HepG2 (cell line): ENCODE results near the gene TRDN. TPM values are rescaled to one million over a fixed set of nuclear protein-coding genes. Genes with fewer than 3 reads are reported as not detected.

Experiments used
- ATAC-seq: fragments of 200-7000 bp; cut with Tn5 transposase; 3 replicates; pipeline ENCODE4 v1.9.1; 2020; ENCODE audit warnings: mild to moderate bottlenecking, moderate library complexity
- BruUV-seq: library from RNA; stranded (reverse); fragments of 400-500 nt; replicated peaks from 2 replicates; lab custom pipeline; 2021; lab: Mats Ljungman, UMichigan
- CTCF ChIA-PET: fragments of 300-600 bp; formaldehyde crosslinking; extraction: SDS; loops from one replicate; lab custom pipeline; 2021; ENCODE audit warnings: low total read pairs, inconsistent platforms, low intra/inter-chr PET ratio; lab: Yijun Ruan, JAX
- POLR2A ChIA-PET: fragments of 350-600 bp; sonication (Branson Sonifier 250); formaldehyde crosslinking; loops from one replicate; lab custom pipeline; 2020; ENCODE audit warnings: antibody characterized with exemption, inconsistent platforms; lab: Yijun Ruan, JAX
- DNase-seq: peaks from one replicate; pipeline ENCODE4 v3.0.0-alpha.2; 2015; ENCODE audit warnings: low spot score
- FAIRE-seq: peaks from 3 replicates; lab custom pipeline; 2011; peaks lifted over from hg19 to GRCh38; lab: Jason Lieb, UNC
- H2AFZ ChIP-seq: one replicate; pipeline ENCODE4 v1.6.1; 2011; ENCODE audit warnings: low read length, inconsistent platforms
- H3K27ac ChIP-seq: fragments of 300-600 bp; 3 replicates; pipeline ENCODE4 v1.8.0; 2011; ENCODE audit warnings: mixed run types, mild to moderate bottlenecking, mixed read lengths, low read length, inconsistent platforms; ENCODE audit not compliant: insufficient read depth; ENCODE audit errors: extremely low read length
- H3K27me3 ChIP-seq, 2 experiments: fragments of 200-600 bp in 1 of 2; 2 replicates in 1 of 2; 3 replicates in 1 of 2; pipeline versions ENCODE4 v1.6.0 to v1.8.0; 2011; ENCODE audit warnings: low read length in 2 of 2, mild to moderate bottlenecking in 2 of 2, moderate library complexity in 2 of 2, inconsistent platforms in 1 of 2; ENCODE audit not compliant: insufficient read depth in 2 of 2, control insufficient read depth in 1 of 2
- H3K36me3 ChIP-seq, 2 experiments: fragments of 200-600 bp in 1 of 2; replicated peaks in 1 of 2; 2 replicates in 1 of 2; 3 replicates in 1 of 2; pipeline versions ENCODE4 v1.5.1 to v1.8.0; 2011; ENCODE audit warnings: low read length in 2 of 2, inconsistent platforms in 1 of 2; ENCODE audit not compliant: insufficient read depth in 2 of 2, control insufficient read depth in 1 of 2
- H3K4me1 ChIP-seq: 2 replicates; pipeline ENCODE4 v1.5.1; 2012; ENCODE audit warnings: low read length, inconsistent platforms; ENCODE audit not compliant: insufficient read depth
- H3K4me2 ChIP-seq: 2 replicates; pipeline ENCODE4 v1.6.0; 2011; ENCODE audit warnings: low read depth, low read length, inconsistent platforms
- H3K4me3 ChIP-seq, 3 experiments: fragments of 200-600 bp in 1 of 3; sonication (generic), shearing (Covaris generic) in 1 of 3; replicated peaks in 1 of 3; 2 replicates each; pipeline ENCODE4 v1.5.1; 2011 to 2016; ENCODE audit warnings: low read length in 3 of 3, inconsistent platforms in 2 of 3, low read depth in 2 of 3, mild to moderate bottlenecking in 2 of 3, control low read depth in 1 of 3, mixed read lengths in 1 of 3; ENCODE audit not compliant: insufficient read depth in 1 of 3
- H3K79me2 ChIP-seq: one replicate; pipeline ENCODE4 v1.6.1; 2011; ENCODE audit warnings: low read length, inconsistent platforms; ENCODE audit not compliant: insufficient read depth
- H3K9ac ChIP-seq: 2 replicates; pipeline ENCODE4 v1.6.0; 2011; ENCODE audit warnings: mild to moderate bottlenecking, low read depth, low read length, inconsistent platforms; ENCODE audit not compliant: insufficient read depth
- H3K9me3 ChIP-seq: 2 replicates; pipeline ENCODE4 v1.5.1; 2012; ENCODE audit warnings: mild to moderate bottlenecking, low read length
- H4K20me1 ChIP-seq: 2 replicates; pipeline ENCODE4 v1.6.0; 2011; ENCODE audit warnings: inconsistent platforms, mild to moderate bottlenecking, low read length, moderate library complexity; ENCODE audit not compliant: insufficient read depth
- CERS6 ChIP-seq: sonication (generic); formaldehyde crosslinking; IDR thresholded peaks from 2 replicates; pipeline ENCODE4 v1.5.0; 2020; ENCODE audit warnings: missing genetic modification reagents
- HBP1 ChIP-seq: IDR thresholded peaks from 2 replicates; pipeline ENCODE4 v1.6.1; 2016; ENCODE audit warnings: low read depth, control low read depth
- MYNN ChIP-seq: sonication (generic); formaldehyde crosslinking; IDR thresholded peaks from 2 replicates; pipeline ENCODE4 v1.4.0; 2020; ENCODE audit warnings: mild to moderate bottlenecking, low read depth, missing genetic modification reagents
- PTBP1 ChIP-seq: fragments of 200-400 bp; formaldehyde crosslinking; IDR thresholded peaks from 2 replicates; pipeline ENCODE4 v1.6.1; 2018; ENCODE audit warnings: low read length, low read depth; ENCODE audit not compliant: poor library complexity, severe bottlenecking
- RAD21 ChIP-seq: fragments of 450-650 bp; formaldehyde crosslinking; IDR thresholded peaks from 2 replicates; pipeline ENCODE4 v1.5.0; 2020; ENCODE audit warnings: mild to moderate bottlenecking
- RNF219 ChIP-seq: sonication (generic); formaldehyde crosslinking; IDR thresholded peaks from 2 replicates; pipeline ENCODE4 v1.5.0; 2020; ENCODE audit warnings: mild to moderate bottlenecking, missing genetic modification reagents
- SIN3B ChIP-seq: fragments of 150-350 bp; IDR thresholded peaks from 2 replicates; pipeline ENCODE4 v1.6.1; 2014; ENCODE audit warnings: low read length
- SUZ12 ChIP-seq: fragments of 150-350 bp; IDR thresholded peaks from 2 replicates; pipeline ENCODE4 v1.6.1; 2014; ENCODE audit warnings: low read depth, low read length
- THRA ChIP-seq: sonication (generic); formaldehyde crosslinking; IDR thresholded peaks from 2 replicates; pipeline ENCODE4 v1.4.0; 2020; ENCODE audit warnings: missing genetic modification reagents, borderline replicate concordance
- U2AF2 ChIP-seq: fragments of 200-400 bp; formaldehyde crosslinking; IDR thresholded peaks from 2 replicates; pipeline ENCODE4 v1.6.1; 2017; ENCODE audit warnings: low read depth, mild to moderate bottlenecking, low read length
- ZBTB46 ChIP-seq: sonication (generic); formaldehyde crosslinking; IDR thresholded peaks from 2 replicates; pipeline ENCODE4 v1.4.0; 2020; ENCODE audit warnings: mild to moderate bottlenecking, missing genetic modification reagents, borderline replicate concordance
- ZFP82 ChIP-seq: sonication (generic); formaldehyde crosslinking; IDR thresholded peaks from 2 replicates; pipeline ENCODE4 v1.5.1; 2020; ENCODE audit warnings: mild to moderate bottlenecking, missing genetic modification reagents, borderline replicate concordance
- ZFYVE20 ChIP-seq: sonication (generic); formaldehyde crosslinking; IDR thresholded peaks from 2 replicates; pipeline ENCODE4 v1.8.0; 2023; ENCODE audit warnings: low read depth, mild to moderate bottlenecking, moderate library complexity, missing genetic modification reagents, borderline replicate concordance
- ZNF414 ChIP-seq: sonication (generic); formaldehyde crosslinking; IDR thresholded peaks from 2 replicates; pipeline ENCODE4 v1.5.0; 2020; ENCODE audit warnings: missing genetic modification reagents
- ZNF576 ChIP-seq: sonication (generic); formaldehyde crosslinking; IDR thresholded peaks from 2 replicates; pipeline ENCODE4 v1.4.0; 2020; ENCODE audit warnings: mild to moderate bottlenecking, missing genetic modification reagents
- ZNF788 ChIP-seq: sonication (generic); formaldehyde crosslinking; IDR thresholded peaks from 2 replicates; pipeline ENCODE4 v1.5.0; 2020; ENCODE audit warnings: mild to moderate bottlenecking, missing genetic modification reagents, borderline replicate concordance
- WGBS: methylation state at CpG from one replicate; pipeline ENCODE4 v1.1.6; 2017; ENCODE audit warnings: low lambda C conversion rate; 5-methylcytosine and 5-hydroxymethylcytosine counted together
- in situ Hi-C: cut with HindIII; loops from 2 replicates; pipeline ENCODE4 v1.10.0; 2017; ENCODE audit warnings: low pct_unique_long_range_greater_than_20kb; ENCODE audit not compliant: extremely low pct_ligation_motif_present
- intact Hi-C: fragments of 100-400 bp; cut with micrococcal nuclease; formaldehyde crosslinking; loops from one replicate; pipeline ENCODE4 v1.10.0; 2022; ENCODE audit not compliant: unreplicated experiment
- polyA plus RNA-seq, 8 experiments: library from polyadenylated mRNA; depleted of rRNA in 3 of 8; stranded (reverse) in 7 of 8; unstranded in 1 of 8; fragments of >200 nt; fragmentation: Illumina TruSeq in 4 of 8; extraction: Trizol in 4 of 8; gene quantifications; 2 replicates each; pipeline versions ENCODE4 v1.2.1 to v1.2.3, GENCODE V29; 2011 to 2016; ENCODE audit warnings: low read depth in 4 of 8, missing spikeins in 1 of 8, mixed read lengths in 1 of 8; ENCODE audit not compliant: insufficient read depth in 1 of 8
- total RNA-seq, 5 experiments: library from RNA; depleted of rRNA; stranded (reverse); fragments of >200 nt; fragmentation: Illumina TruSeq; extraction: Trizol; gene quantifications; 2 replicates each; pipeline ENCODE4 v1.2.3, GENCODE V29; 2016; ENCODE audit warnings: low read depth in 1 of 5

The TRDN gene
- total and polyA plus RNA-seq, 2 of the 13 experiments (the other 11 are each of a cell fraction or from before 2014, with no cell fraction given), result not detected

- POLR2A ChIA-PET, result no interaction called here
- 0% methylated on average over 1 of the region's 1 CpG for WGBS
- H2AFZ ChIP-seq, result no peak overlapping the region
- peaks cover 8% of the 10 kb centered on the region for H3K9me3 ChIP-seq
- H3K4me3 ChIP-seq, result no peak overlapping the region
- BruUV-seq, result no TSS peak
- no peak overlapping the region for H3K27ac ChIP-seq
- H3K4me1 ChIP-seq, result no peaks in the 10 kb centered on the region
- no peak overlapping the region for H3K4me2 ChIP-seq
- H3K79me2 ChIP-seq, result no peaks in the 10 kb centered on the region
- H3K27me3 ChIP-seq, result no peaks in the 10 kb centered on the region
- CTCF ChIA-PET, result no interaction called here
- no peak for ATAC-seq
- H3K9ac ChIP-seq, result no peak overlapping the region
- TF ChIP-seq ZFP82 (CRISPR knock-in tag) (no peak), ZNF788 (CRISPR knock-in tag) (no peak), RNF219 (CRISPR knock-in tag) (no peak), PTBP1 (no peak), CERS6 (CRISPR knock-in tag) (no peak), SIN3B (no peak), ZNF576 (CRISPR knock-in tag) (no peak), ZNF414 (no peak), ZBTB46 (no peak), THRA (CRISPR knock-in tag) (no peak), RAD21 (CRISPR knock-in tag) (no peak), HBP1 (CRISPR knock-in tag) (no peak), SUZ12 (no peak), U2AF2 (no peak), ZFYVE20 (CRISPR knock-in tag) (no peak), MYNN (CRISPR knock-in tag) (no peak)
- TF ChIP-seq, all 625 proteins: peak for 0
- DNase-seq (no peak), FAIRE-seq (no peak)
- intact Hi-C loops (no loop called here), in situ Hi-C loops (loop anchor here (25.0 kb wide), 1 partner anchor 572 kb away; no protein-coding TSS in a partner anchor)
- Histone ChIP-seq H3K36me3 (no peaks in the 10 kb centered on the region), H4K20me1 (no peaks in the 10 kb centered on the region)
Observed at GRCh38 chr6:123309130-123309529, 327.6 kb downstream of the TRDN start.
